Pancreas (tissue), 10 donors: Measurements from ENCODE around the gene LRRC32. TPM values are rescaled to one million over a fixed set of nuclear protein-coding genes. Genes with fewer than 3 reads are reported as not detected.

ENCODE experiments used
- ATAC-seq, 4 donors: fragments of 200-7000 bp; cut with Tn5 transposase; one replicate each; pipeline versions ENCODE4 v1.8.0 to v1.9.1; 2020; ENCODE audit warnings: mild to moderate bottlenecking in 4 of 4, moderate library complexity in 4 of 4
- DNase-seq, 6 donors: peaks; one replicate each; pipeline ENCODE4 v3.0.0-alpha.2; 2020
- FAIRE-seq: peaks from 2 replicates; lab custom pipeline; 2012; peaks lifted over from hg19 to GRCh38; lab: Jason Lieb, UNC
- H3K27ac ChIP-seq, 4 donors: fragments of 200-600 bp; sonication (generic); 1 replicate in 3 of 4; 2 replicates in 1 of 4; pipeline versions ENCODE4 v1.5.0 to v1.8.0; 2020
- H3K27me3 ChIP-seq, 4 donors: fragments of 200-600 bp; one replicate each; pipeline ENCODE4 v1.8.0; 2021
- H3K36me3 ChIP-seq, 3 donors: fragments of 200-600 bp; sonication (generic) in 1 of 3; one replicate each; pipeline versions ENCODE4 v1.5.0 to v1.8.0; 2020 to 2021
- H3K4me1 ChIP-seq, 3 donors: fragments of 200-600 bp; one replicate each; pipeline ENCODE4 v1.8.0; 2021
- H3K4me3 ChIP-seq, 4 donors: fragments of 200-600 bp; sonication (generic) in 2 of 4; one replicate each; pipeline versions ENCODE4 v1.5.0 to v1.8.0; 2020 to 2021
- H3K9me3 ChIP-seq, 4 donors: fragments of 200-600 bp; one replicate each; pipeline ENCODE4 v1.8.0; 2021
- WGBS, 2 donors: extraction: QIAGEN DNeasy Blood & Tissue Kit; methylation state at CpG; one replicate each; pipeline ENCODE4 v1.1.7; 2013; 5-methylcytosine and 5-hydroxymethylcytosine counted together
- intact Hi-C, 3 donors: fragments of 100-400 bp; cut with DNase I; formaldehyde crosslinking; loops; one replicate each; pipeline versions ENCODE4 v1.11.1 to v1.14.2; 2022
- polyA plus RNA-seq, 2 donors: library from polyadenylated mRNA; stranded (reverse); fragments of 200-250 nt; gene quantifications; one replicate each; pipeline ENCODE4 v1.2.3, GENCODE V29; 2013
- total RNA-seq, 6 donors: library from RNA; stranded (reverse); fragmentation: NEBNext Ultra II Directional in 4 of 6; extraction: Animal tissue kit (Norgen Biotek cat#: 25700) in 4 of 6; gene quantifications; one replicate each; pipeline versions ENCODE4 v1.2.1 to v1.2.4, GENCODE V29; 2021 to 2023
- TF ChIP-seq, protein P1 (sequence below), 4 donors: fragments of 200-600 bp; sonication (generic) in 3 of 4; IDR thresholded peaks; one replicate each; pipeline versions ENCODE4 v1.5.0 to v1.8.0; 2021; ENCODE audit warnings: antibody characterized with exemption in 4 of 4
- donor health status: healthy with polysubstance abuse.
- donor health status: DM: no; HTN: no; CAD: no; lungs with moderate emphysema.
- donor health status: DM: no; HTN: no; CAD: no.
- donor health status: control.
- donor health status: control.
- donor health status: Bipolar disorder and iron deficiency.
- donor health status: DM: yes; HTN: yes; CAD: no.
- donor health status: DM: no; HTN: no; CAD: no.
- donor health status: DM: no; HTN: no; CAD: no.
- donor health status: DM: yes; HTN: yes; CAD: no.

LRRC32 gene
- total and polyA plus RNA-seq, 8 donors, result 5.7 to 43.0 (median 12.0) TPM

GRCh38 chr11:76630600-76631281 lies 39.8 kb downstream of the LRRC32 start:
- ATAC-seq, result no peak
- Histone ChIP-seq H3K36me3 (no peaks in the 10 kb centered on the region), H3K27ac (peak overlapping the region in 1 of 4 donors; percentile 36), H3K27me3 (no peaks in the 10 kb centered on the region), H3K4me3 (no peak overlapping the region), H3K4me1 (no peaks in the 10 kb centered on the region), H3K9me3 (no peaks in the 10 kb centered on the region)
- intact Hi-C loops, result no loop called here
- FAIRE-seq, result no peak
- TF ChIP-seq, protein P1, sequence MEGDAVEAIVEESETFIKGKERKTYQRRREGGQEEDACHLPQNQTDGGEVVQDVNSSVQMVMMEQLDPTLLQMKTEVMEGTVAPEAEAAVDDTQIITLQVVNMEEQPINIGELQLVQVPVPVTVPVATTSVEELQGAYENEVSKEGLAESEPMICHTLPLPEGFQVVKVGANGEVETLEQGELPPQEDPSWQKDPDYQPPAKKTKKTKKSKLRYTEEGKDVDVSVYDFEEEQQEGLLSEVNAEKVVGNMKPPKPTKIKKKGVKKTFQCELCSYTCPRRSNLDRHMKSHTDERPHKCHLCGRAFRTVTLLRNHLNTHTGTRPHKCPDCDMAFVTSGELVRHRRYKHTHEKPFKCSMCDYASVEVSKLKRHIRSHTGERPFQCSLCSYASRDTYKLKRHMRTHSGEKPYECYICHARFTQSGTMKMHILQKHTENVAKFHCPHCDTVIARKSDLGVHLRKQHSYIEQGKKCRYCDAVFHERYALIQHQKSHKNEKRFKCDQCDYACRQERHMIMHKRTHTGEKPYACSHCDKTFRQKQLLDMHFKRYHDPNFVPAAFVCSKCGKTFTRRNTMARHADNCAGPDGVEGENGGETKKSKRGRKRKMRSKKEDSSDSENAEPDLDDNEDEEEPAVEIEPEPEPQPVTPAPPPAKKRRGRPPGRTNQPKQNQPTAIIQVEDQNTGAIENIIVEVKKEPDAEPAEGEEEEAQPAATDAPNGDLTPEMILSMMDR (IDR thresholded peaks at IDR 0.05), result no peak
- 80 to 85% methylated on average over 6 of the region's 6 CpGs for WGBS, 2 donors
- no peak for DNase-seq

GRCh38 chr11:76629853-76630599 lies 40.5 kb downstream of the LRRC32 start:
- TF ChIP-seq, protein P1 (IDR thresholded peaks at IDR 0.05), result no peak
- DNase-seq (peak in 2 of 6 donors; percentile 53 to 60), ATAC-seq (peak in 3 of 4 donors; percentile 53 to 84 (median 82)), FAIRE-seq (no peak)
- no peaks in the 10 kb centered on the region for H3K36me3 ChIP-seq
- H3K4me1 ChIP-seq, result no peaks in the 10 kb centered on the region
- WGBS, 2 donors, result 53 to 59% methylated on average over 11 of the region's 11 CpGs
- H3K27ac ChIP-seq, result peak overlapping the region in 2 of 4 donors; percentile 36 to 60
- intact Hi-C loops, result no loop called here
- H3K4me3 ChIP-seq, result no peak overlapping the region
- no peaks in the 10 kb centered on the region for H3K27me3 ChIP-seq
- no peaks in the 10 kb centered on the region for H3K9me3 ChIP-seq

- peak overlapping the region in 2 of 4 donors; percentile 36 to 60 for H3K27ac ChIP-seq
- DNase-seq (peak in 2 of 6 donors; percentile 41 to 51), FAIRE-seq (no peak), ATAC-seq (peak in 3 of 4 donors; percentile 49 to 84 (median 74))
- WGBS, 2 donors, result 84 to 94% methylated on average over 10 of the region's 10 CpGs
- TF ChIP-seq, protein P1 (IDR thresholded peaks at IDR 0.05), result no peak
- H3K36me3 ChIP-seq, result no peaks in the 10 kb centered on the region
- H3K27me3 ChIP-seq, result no peaks in the 10 kb centered on the region
- H3K4me1 ChIP-seq, result no peaks in the 10 kb centered on the region
- intact Hi-C loops, result no loop called here
- H3K9me3 ChIP-seq, result no peaks in the 10 kb centered on the region
- no peak overlapping the region for H3K4me3 ChIP-seq
Observed at GRCh38 chr11:76629116-76629852, 41.3 kb downstream of the LRRC32 start.

DNA sequence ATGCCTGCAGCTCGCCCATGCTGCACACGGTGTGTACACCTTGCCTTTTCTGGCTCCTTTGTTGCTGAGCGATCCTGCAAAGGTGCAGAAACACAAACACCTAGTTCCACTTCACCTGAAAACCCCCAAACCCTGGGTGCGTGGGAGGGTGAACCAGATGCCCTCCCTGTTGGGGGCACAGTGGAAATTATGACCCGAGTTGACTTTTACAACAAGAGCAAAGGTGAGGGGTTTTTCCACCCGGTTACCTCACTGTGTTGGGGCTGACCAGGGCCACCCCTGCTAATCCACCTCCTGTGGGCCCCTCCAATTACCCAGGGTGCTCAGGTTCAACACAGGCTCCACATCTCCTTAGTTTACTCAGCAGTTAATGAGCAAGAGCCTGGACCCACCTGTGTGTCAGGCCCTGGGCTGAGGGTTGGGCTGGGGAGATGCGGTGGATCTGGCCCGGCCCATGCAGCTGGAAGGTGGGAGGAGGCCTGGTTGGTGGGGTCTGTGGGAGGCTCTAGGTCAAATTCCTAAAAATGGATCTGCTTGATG lies 42.1 kb downstream of the LRRC32 start:
- intact Hi-C loops, result no loop called here
- H3K4me1 ChIP-seq, result no peaks in the 10 kb centered on the region
- no peak for FAIRE-seq
- no peak overlapping the region for H3K27ac ChIP-seq
- no peak for DNase-seq
- TF ChIP-seq, protein P1 (IDR thresholded peaks at IDR 0.05), result no peak
- no peaks in the 10 kb centered on the region for H3K36me3 ChIP-seq
- ATAC-seq, result no peak
- no peaks in the 10 kb centered on the region for H3K9me3 ChIP-seq
- WGBS, 2 donors, result 88 to 91% methylated on average over 8 of the region's 8 CpGs
- H3K4me3 ChIP-seq, result no peak overlapping the region
- no peaks in the 10 kb centered on the region for H3K27me3 ChIP-seq
